GM12874 (cell line): ENCODE results near the gene GBA2.
A peak's percentile ranks its signal among the peaks of the same experiment; 100 is the strongest.

Source experiments
- CTCF ChIP-seq: IDR thresholded peaks from 2 replicates; pipeline ENCODE4 v1.5.1; 2011; ENCODE audit warnings: low read depth, mild to moderate bottlenecking, control low read depth, low read length, moderate library complexity; ENCODE audit not compliant: insufficient read depth

The GBA2 gene

GRCh38 chr9:35697486-35697885 is 51.5 kb downstream of the GBA2 start:
- TF ChIP-seq CTCF: no peak

GRCh38 chr9:35696520-35697215 is 52.4 kb downstream of the GBA2 start:
- TF ChIP-seq CTCF: peak; percentile 97

GRCh38 chr9:35695943-35696401 is 53.1 kb downstream of the GBA2 start:
- no peak for TF ChIP-seq CTCF

GRCh38 chr9:35691757-35692301 is 57.2 kb downstream of the GBA2 start:
- no peak for TF ChIP-seq CTCF

- no peak for TF ChIP-seq CTCF
Observed at GRCh38 chr9:35691334-35691650, 57.7 kb downstream of the GBA2 start.

- no peak for TF ChIP-seq CTCF
Observed at GRCh38 chr9:35690614-35691333, 58.3 kb downstream of the GBA2 start.

GRCh38 chr9:35690294-35690613 is 58.8 kb downstream of the GBA2 start:
- no peak for TF ChIP-seq CTCF
